ENCODE data around the gene TMUB1.

- TF ChIP-seq CTCF (conservative IDR thresholded peaks at IDR 0.05; ENCODE audit: low read length) (no peak), EZH2phosphoT487 (IDR thresholded peaks at IDR 0.05; ENCODE audit: borderline replicate concordance) (no peak)
Measured at GRCh38 chr7:151120896-151121295, 37.6 kb upstream of the TMUB1 start.
